ENCODE data around the gene PROK2.
A peak's percentile ranks its signal among the peaks of the same experiment; 100 is the strongest.

PROK2 gene

GRCh38 chr3:71726146-71726545 lies 58.8 kb downstream of the PROK2 start:
- H4K20me1 ChIP-seq (ENCODE audit: insufficient read depth, low read length), result no peaks in the 10 kb centered on the region
- peaks cover 13% of the 10 kb centered on the region for H3K4me1 ChIP-seq (ENCODE audit: low read length)
- H3K27ac ChIP-seq (ENCODE audit: low read length), result no peak overlapping the region
- no peak overlapping the region for H3K4me2 ChIP-seq (ENCODE audit: low read length)
- H3K9ac ChIP-seq (ENCODE audit: low read length), result no peak overlapping the region
- H2AFZ ChIP-seq (ENCODE audit: low read depth, low read length), result no peak overlapping the region
- H3K27me3 ChIP-seq (ENCODE audit: low read depth, low read length), result peaks cover 70% of the 10 kb centered on the region
- no peaks in the 10 kb centered on the region for H3K36me3 ChIP-seq (replicated peaks; ENCODE audit: low read depth, low read length)
- no peaks in the 10 kb centered on the region for H3K79me2 ChIP-seq (ENCODE audit: low read length)
- TF ChIP-seq CTCF (IDR thresholded peaks at IDR 0.05; ENCODE audit: low read depth, low read length) (no peak), EZH2phosphoT487 (IDR thresholded peaks at IDR 0.05; ENCODE audit: low read depth) (no peak)
- no peak overlapping the region for H3K4me3 ChIP-seq (ENCODE audit: low read length)
- no peaks in the 10 kb centered on the region for H3K9me3 ChIP-seq (ENCODE audit: insufficient read depth, low read length)

GRCh38 chr3:71725271-71725991 lies 59.5 kb downstream of the PROK2 start, which contains the start of gene EIF4E3:
Gene EIF4E3, minus strand, starts transcription at chr3:71725402. Its CDS starts 35 bp downstream, at chr3:71725367.
- peak within 1 kb of the TSS; percentile 81 for H3K4me3 ChIP-seq (ENCODE audit: low read length)
- H3K4me1 ChIP-seq (ENCODE audit: low read length), result peaks cover 13% of the 10 kb centered on the region
- peaks cover 77% of the 10 kb centered on the region for H3K27me3 ChIP-seq (ENCODE audit: low read depth, low read length)
- H3K36me3 ChIP-seq (replicated peaks; ENCODE audit: low read depth, low read length), result no peaks in the 10 kb centered on the region
- no peaks in the 10 kb centered on the region for H4K20me1 ChIP-seq (ENCODE audit: insufficient read depth, low read length)
- H3K79me2 ChIP-seq (ENCODE audit: low read length), result no peaks in the 10 kb centered on the region
- peak within 1 kb of the TSS; percentile 39 for H2AFZ ChIP-seq (ENCODE audit: low read depth, low read length)
- peak within 1 kb of the TSS; percentile 99 for H3K4me2 ChIP-seq (ENCODE audit: low read length)
- H3K9ac ChIP-seq (ENCODE audit: low read length), result peak within 1 kb of the TSS; percentile 38
- no peaks in the 10 kb centered on the region for H3K9me3 ChIP-seq (ENCODE audit: insufficient read depth, low read length)
- H3K27ac ChIP-seq (ENCODE audit: low read length), result no peak within 1 kb of the TSS
- TF ChIP-seq EZH2phosphoT487 (IDR thresholded peaks at IDR 0.05; ENCODE audit: low read depth) (no peak), CTCF (IDR thresholded peaks at IDR 0.05; ENCODE audit: low read depth, low read length) (no peak)

- peak overlapping the region; percentile 81 for H3K4me3 ChIP-seq (ENCODE audit: low read length)
- H3K27me3 ChIP-seq (ENCODE audit: low read depth, low read length), result peaks cover 80% of the 10 kb centered on the region
- H2AFZ ChIP-seq (ENCODE audit: low read depth, low read length), result peak overlapping the region; percentile 39
- H3K9me3 ChIP-seq (ENCODE audit: insufficient read depth, low read length), result no peaks in the 10 kb centered on the region
- H3K9ac ChIP-seq (ENCODE audit: low read length), result peak overlapping the region; percentile 38
- no peaks in the 10 kb centered on the region for H3K36me3 ChIP-seq (replicated peaks; ENCODE audit: low read depth, low read length)
- no peaks in the 10 kb centered on the region for H4K20me1 ChIP-seq (ENCODE audit: insufficient read depth, low read length)
- TF ChIP-seq EZH2phosphoT487 (IDR thresholded peaks at IDR 0.05; ENCODE audit: low read depth) (0 out of 2 replicates have a peak, but pooled peaks have one; percentile 17), CTCF (IDR thresholded peaks at IDR 0.05; ENCODE audit: low read depth, low read length) (no peak)
- H3K79me2 ChIP-seq (ENCODE audit: low read length), result no peaks in the 10 kb centered on the region
- H3K27ac ChIP-seq (ENCODE audit: low read length), result no peak overlapping the region
- peak overlapping the region; percentile 99 for H3K4me2 ChIP-seq (ENCODE audit: low read length)
- peaks cover 13% of the 10 kb centered on the region for H3K4me1 ChIP-seq (ENCODE audit: low read length)
Observed at GRCh38 chr3:71724584-71725270, 60.2 kb downstream of the PROK2 start.

GRCh38 chr3:71724171-71724453 lies 60.8 kb downstream of the PROK2 start:
- no peaks in the 10 kb centered on the region for H4K20me1 ChIP-seq (ENCODE audit: insufficient read depth, low read length)
- H3K4me2 ChIP-seq (ENCODE audit: low read length), result peak overlapping the region; percentile 99
- H3K79me2 ChIP-seq (ENCODE audit: low read length), result no peaks in the 10 kb centered on the region
- H3K27me3 ChIP-seq (ENCODE audit: low read depth, low read length), result peaks cover 80% of the 10 kb centered on the region
- no peak for TF ChIP-seq CTCF (IDR thresholded peaks at IDR 0.05; ENCODE audit: low read depth, low read length)
- no peak for TF ChIP-seq EZH2phosphoT487 (IDR thresholded peaks at IDR 0.05; ENCODE audit: low read depth)
- no peak overlapping the region for H3K27ac ChIP-seq (ENCODE audit: low read length)
- no peak overlapping the region; the same call in 1 of the 2 replicates for H3K9ac ChIP-seq (ENCODE audit: low read length)
- no peak overlapping the region for H2AFZ ChIP-seq (ENCODE audit: low read depth, low read length)
- no peaks in the 10 kb centered on the region for H3K9me3 ChIP-seq (ENCODE audit: insufficient read depth, low read length)
- H3K36me3 ChIP-seq (replicated peaks; ENCODE audit: low read depth, low read length), result no peaks in the 10 kb centered on the region
- peak overlapping the region; percentile 81 for H3K4me3 ChIP-seq (ENCODE audit: low read length)
- H3K4me1 ChIP-seq (ENCODE audit: low read length), result peaks cover 13% of the 10 kb centered on the region

Data from OCI-LY3 (cell line).